Common myeloid progenitor, CD34-positive (primary cell): ENCODE results near the gene MLPH.

Experiments used
- CTCF ChIA-PET: fragments of 350-600 bp; sonication (Branson Sonifier 250); formaldehyde crosslinking; loops from one replicate; lab custom pipeline; 2021; ENCODE audit warnings: antibody characterized with exemption; lab: Charles Lee
- POLR2A ChIA-PET: fragments of 350-600 bp; sonication (Branson Sonifier 250); formaldehyde crosslinking; loops from one replicate; lab custom pipeline; 2021; ENCODE audit warnings: antibody characterized with exemption; lab: Charles Lee
- DNase-seq, 3 donors: peaks; one replicate each; pipeline versions ENCODE4 v3.0.0 to v3.0.0-alpha.2; 2013
- H3K27ac ChIP-seq, 2 experiments: 1 replicate in 1 of 2; 2 replicates in 1 of 2; pipeline ENCODE4 v1.7.0; 2013; ENCODE audit warnings: inconsistent platforms in 2 of 2, low read length in 2 of 2, mild to moderate bottlenecking in 2 of 2, low read depth in 1 of 2, moderate library complexity in 1 of 2; ENCODE audit not compliant: severe bottlenecking in 2 of 2, insufficient read depth in 1 of 2, poor library complexity in 1 of 2
- H3K27me3 ChIP-seq, 5 experiments: replicated peaks in 2 of 5; 1 replicate in 3 of 5; 2 replicates in 2 of 5; pipeline versions ENCODE4 v1.6.1 to v1.7.0; 2013; ENCODE audit warnings: low read length in 4 of 5, mild to moderate bottlenecking in 2 of 5, moderate library complexity in 2 of 5, inconsistent platforms in 1 of 5; ENCODE audit not compliant: insufficient read depth in 5 of 5, control insufficient read depth in 4 of 5
- H3K36me3 ChIP-seq, 4 experiments: 1 replicate in 2 of 4; 2 replicates in 2 of 4; pipeline versions ENCODE4 v1.6.1 to v1.7.0; 2013; ENCODE audit warnings: low read length in 3 of 4, control low read depth in 1 of 4, mild to moderate bottlenecking in 1 of 4; ENCODE audit not compliant: control insufficient read depth in 4 of 4, insufficient read depth in 4 of 4
- H3K4me1 ChIP-seq, 4 experiments: 1 replicate in 3 of 4; 2 replicates in 1 of 4; pipeline versions ENCODE4 v1.6.1 to v1.7.1; 2013; ENCODE audit warnings: low read length in 3 of 4, mild to moderate bottlenecking in 3 of 4, control low read depth in 1 of 4, inconsistent platforms in 1 of 4, moderate library complexity in 1 of 4; ENCODE audit not compliant: control insufficient read depth in 4 of 4, insufficient read depth in 4 of 4; ENCODE audit errors: control extremely low read depth in 1 of 4
- H3K4me3 ChIP-seq, 7 experiments: 1 replicate in 4 of 7; 2 replicates in 3 of 7; pipeline versions ENCODE4 v1.5.1 to v1.7.0; 2013; ENCODE audit warnings: mild to moderate bottlenecking in 7 of 7, low read length in 6 of 7, moderate library complexity in 6 of 7, inconsistent platforms in 2 of 7, low read depth in 2 of 7, control low read depth in 1 of 7; ENCODE audit not compliant: insufficient read depth in 4 of 7, control insufficient read depth in 1 of 7; ENCODE audit errors: extremely low read depth in 1 of 7
- H3K9me3 ChIP-seq, 5 experiments: 1 replicate in 4 of 5; 2 replicates in 1 of 5; pipeline versions ENCODE4 v1.6.1 to v1.7.1; 2013; ENCODE audit warnings: low read length in 4 of 5, mild to moderate bottlenecking in 2 of 5, inconsistent platforms in 1 of 5, low read depth in 1 of 5, moderate library complexity in 1 of 5; ENCODE audit not compliant: control insufficient read depth in 4 of 5, insufficient read depth in 2 of 5; ENCODE audit errors: control extremely low read depth in 1 of 5
- WGBS: methylation state at CpG from one replicate; pipeline ENCODE4 v1.1.5; 2013; ENCODE audit not compliant: insufficient coverage; 5-methylcytosine and 5-hydroxymethylcytosine counted together

The MLPH gene

GRCh38 chr2:237571551-237571950 is 84.5 kb downstream of the MLPH start:
- no peak overlapping the region for H3K4me3 ChIP-seq
- H3K27me3 ChIP-seq = no peaks in the 10 kb centered on the region
- peaks cover 0 to 7% (median 0%) of the 10 kb centered on the region in 4 experiments for H3K4me1 ChIP-seq
- DNase-seq = no peak
- POLR2A ChIA-PET = interaction anchor here (0.6 kb wide), 1 partner anchor 59 kb away, joined by 3 read pairs; no protein-coding TSS in a partner anchor
- WGBS = 96% methylated on average over 7 of the region's 7 CpGs
- H3K27ac ChIP-seq = no peak overlapping the region
- H3K36me3 ChIP-seq = no peaks in the 10 kb centered on the region
- CTCF ChIA-PET = interaction anchor here (0.6 to 5.3 kb wide), 40 partner anchors 8 to 485 kb away, joined by 3 to 108 read pairs (median 5); no protein-coding TSS in a partner anchor
- H3K9me3 ChIP-seq = no peaks in the 10 kb centered on the region

- DNase-seq = peak; percentile 92 to 96 (median 94)
- Histone ChIP-seq H3K4me1 (peaks cover 0 to 7% (median 0%) of the 10 kb centered on the region in 4 experiments), H3K4me3 (no peak overlapping the region), H3K27me3 (no peaks in the 10 kb centered on the region), H3K9me3 (no peaks in the 10 kb centered on the region), H3K27ac (no peak overlapping the region), H3K36me3 (no peaks in the 10 kb centered on the region)
- ChIA-PET POLR2A (interaction anchor here (0.5 to 0.6 kb wide), 2 partner anchors 60 to 1781 kb away, joined by 3 to 4 read pairs; no protein-coding TSS in a partner anchor), CTCF (interaction anchor here (0.6 to 5.3 kb wide), 47 partner anchors 8 to 486 kb away, joined by 3 to 108 read pairs (median 4); no protein-coding TSS in a partner anchor)
- 24% methylated on average over 24 of the region's 24 CpGs for WGBS
These were observed 85.1 kb downstream of the MLPH start for GRCh38 chr2:237572021-237572741.

GRCh38 chr2:237572742-237573101 is 85.7 kb downstream of the MLPH start:
- no peak overlapping the region for H3K27ac ChIP-seq
- CTCF ChIA-PET = interaction anchor here (0.6 to 5.3 kb wide), 32 partner anchors 7 to 486 kb away, joined by 3 to 108 read pairs (median 7); no protein-coding TSS in a partner anchor
- no peak for DNase-seq
- H3K27me3 ChIP-seq = no peaks in the 10 kb centered on the region
- H3K9me3 ChIP-seq = no peaks in the 10 kb centered on the region
- POLR2A ChIA-PET = no interaction called here
- peaks cover 0 to 7% (median 0%) of the 10 kb centered on the region in 4 experiments for H3K4me1 ChIP-seq
- no peak overlapping the region for H3K4me3 ChIP-seq
- no peaks in the 10 kb centered on the region for H3K36me3 ChIP-seq
- WGBS = 92% methylated on average over 2 of the region's 4 CpGs

GRCh38 chr2:237573721-237574415 is 86.8 kb downstream of the MLPH start:
- H3K4me3 ChIP-seq = no peak overlapping the region
- H3K9me3 ChIP-seq = no peaks in the 10 kb centered on the region
- H3K36me3 ChIP-seq = no peaks in the 10 kb centered on the region
- ChIA-PET POLR2A (no interaction called here), CTCF (interaction anchor here (0.9 to 5.3 kb wide), 10 partner anchors 8 to 419 kb away, joined by 3 to 108 read pairs (median 8); no protein-coding TSS in a partner anchor)
- no peak overlapping the region for H3K27ac ChIP-seq
- peaks cover 0 to 7% (median 0%) of the 10 kb centered on the region in 4 experiments for H3K4me1 ChIP-seq
- no peaks in the 10 kb centered on the region for H3K27me3 ChIP-seq
- DNase-seq = peak in 1 of 3 donors; percentile 11
- WGBS = 92% methylated on average over 6 of the region's 8 CpGs

- ChIA-PET CTCF (interaction anchor here (0.9 to 5.3 kb wide), 6 partner anchors 42 to 420 kb away, joined by 3 to 108 read pairs (median 4); no protein-coding TSS in a partner anchor), POLR2A (no interaction called here)
- H3K4me1 ChIP-seq = peaks cover 0 to 7% (median 0%) of the 10 kb centered on the region in 4 experiments
- H3K36me3 ChIP-seq = no peaks in the 10 kb centered on the region
- H3K27ac ChIP-seq = no peak overlapping the region
- H3K4me3 ChIP-seq = no peak overlapping the region
- WGBS = 97% methylated on average over 6 of the region's 9 CpGs
- no peak for DNase-seq
- no peaks in the 10 kb centered on the region for H3K27me3 ChIP-seq
- no peaks in the 10 kb centered on the region for H3K9me3 ChIP-seq
These were observed 87.4 kb downstream of the MLPH start for GRCh38 chr2:237574467-237574866.

- Histone ChIP-seq H3K27ac (no peak overlapping the region), H3K9me3 (no peaks in the 10 kb centered on the region), H3K36me3 (no peaks in the 10 kb centered on the region), H3K27me3 (no peaks in the 10 kb centered on the region), H3K4me3 (no peak overlapping the region), H3K4me1 (peaks cover 0 to 7% (median 0%) of the 10 kb centered on the region in 4 experiments)
- ChIA-PET POLR2A (no interaction called here), CTCF (interaction anchor here (0.5 to 5.3 kb wide), 7 partner anchors 31 to 421 kb away, joined by 3 to 108 read pairs (median 3); no protein-coding TSS in a partner anchor)
- WGBS = 92% methylated on average over 14 of the region's 25 CpGs
- no peak for DNase-seq
These were observed 88.1 kb downstream of the MLPH start for GRCh38 chr2:237574894-237575868.
